A549 treated with AZD9567 at 1 μM for 4 hours (cell line): ENCODE results near the gene SLC6A16. TPM values are rescaled to one million over a fixed set of nuclear protein-coding genes. Genes with fewer than 3 reads are reported as not detected.

ENCODE experiments used
- total RNA-seq: library from RNA; stranded (reverse); fragments of 200-300 nt; extraction: Qiagen RNA extraction; gene quantifications from 5 replicates; pipeline ENCODE4 v1.2.3, GENCODE V29; 2022; ENCODE audit not compliant: insufficient read depth

The SLC6A16 gene
- total RNA-seq: 1.4 to 2.0 TPM (median 1.4 TPM) in 4 of 5 replicates, not detected in the other

DNA sequence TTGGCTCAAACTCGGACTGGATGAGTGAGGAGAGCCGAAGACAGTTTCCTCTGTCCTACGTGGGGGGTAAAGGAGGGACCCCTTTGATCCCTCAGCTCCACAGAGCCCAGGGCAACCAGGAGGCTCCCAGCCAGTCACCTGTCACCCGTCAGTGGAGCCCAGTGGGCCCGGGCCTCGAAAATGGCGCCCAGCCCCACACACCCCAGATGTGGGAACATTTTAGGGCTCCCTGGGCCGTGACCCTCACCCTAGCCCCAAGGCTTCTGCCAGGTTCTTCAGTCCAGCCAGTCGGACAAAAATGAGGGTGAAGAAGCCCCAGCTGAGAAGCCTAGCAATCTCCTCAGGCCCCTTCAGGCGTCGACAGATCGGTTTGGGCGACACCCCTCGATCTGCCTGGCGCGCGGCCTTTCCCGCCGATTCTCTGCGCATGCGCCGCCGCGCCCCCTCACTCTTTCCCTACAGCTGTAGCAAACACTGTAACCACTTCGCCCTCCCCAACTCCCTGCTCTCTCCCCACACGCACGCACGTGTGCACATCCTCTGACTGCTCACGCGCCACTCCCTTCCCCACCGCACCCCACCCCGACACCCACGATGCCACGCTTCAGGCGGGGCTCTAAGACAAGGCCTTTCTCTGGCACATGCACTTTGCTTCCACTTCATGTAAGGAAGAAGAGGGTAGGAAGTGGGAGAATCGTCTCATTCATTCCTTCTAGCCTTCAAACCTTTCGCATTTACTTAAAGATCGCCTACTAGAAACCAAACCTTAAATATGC lies at the start of gene SLC6A16:
Gene SLC6A16, minus strand, starts transcription at position 391 of the 776 bp plus-strand sequence. CDS start 13,844 bp downstream, outside the sequence.

DNA sequence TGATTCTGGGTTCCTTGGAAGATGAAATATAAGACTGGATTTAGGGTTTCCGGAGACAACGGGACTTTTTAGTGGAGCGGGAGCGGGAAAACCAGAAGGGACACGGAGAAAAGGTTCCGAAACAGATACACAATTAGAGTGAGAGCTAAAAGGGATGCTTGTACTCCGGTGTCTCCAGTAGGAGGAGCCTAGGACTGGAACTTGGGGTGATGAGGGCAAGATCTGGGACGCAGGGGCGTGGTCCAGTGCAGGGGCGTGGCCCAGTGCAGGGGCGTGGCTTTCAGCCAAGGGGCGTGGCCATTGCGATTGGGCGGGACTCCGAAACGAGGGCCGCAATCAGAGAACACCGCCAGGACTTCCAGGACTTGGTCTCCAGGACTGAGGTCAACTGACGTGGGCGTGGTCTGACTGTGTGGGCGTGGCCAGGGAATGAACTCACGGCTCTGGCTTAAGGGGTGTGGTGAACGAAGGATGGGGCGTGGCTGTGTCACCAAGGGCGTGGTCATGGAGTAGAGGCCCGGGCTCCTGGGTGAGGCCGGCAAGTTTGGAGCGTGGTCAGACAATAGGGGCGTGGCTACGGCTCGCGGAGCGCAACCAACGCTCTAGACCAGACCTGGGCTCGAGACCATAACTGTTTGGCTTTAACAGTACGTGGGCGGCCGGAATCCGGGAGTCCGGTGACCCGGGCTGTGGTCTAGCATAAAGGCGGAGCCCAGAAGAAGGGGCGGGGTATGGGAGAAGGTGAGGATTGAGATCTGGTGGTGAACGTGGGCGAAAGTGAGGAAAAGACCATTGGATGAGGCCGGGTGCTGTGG lies 38.5 kb upstream of the SLC6A16 start, which contains the start of gene DKKL1:
Gene DKKL1, plus strand, starts transcription at position 610 of the 815 bp plus-strand sequence. Its CDS starts 122 bp downstream, at position 732.

DNA sequence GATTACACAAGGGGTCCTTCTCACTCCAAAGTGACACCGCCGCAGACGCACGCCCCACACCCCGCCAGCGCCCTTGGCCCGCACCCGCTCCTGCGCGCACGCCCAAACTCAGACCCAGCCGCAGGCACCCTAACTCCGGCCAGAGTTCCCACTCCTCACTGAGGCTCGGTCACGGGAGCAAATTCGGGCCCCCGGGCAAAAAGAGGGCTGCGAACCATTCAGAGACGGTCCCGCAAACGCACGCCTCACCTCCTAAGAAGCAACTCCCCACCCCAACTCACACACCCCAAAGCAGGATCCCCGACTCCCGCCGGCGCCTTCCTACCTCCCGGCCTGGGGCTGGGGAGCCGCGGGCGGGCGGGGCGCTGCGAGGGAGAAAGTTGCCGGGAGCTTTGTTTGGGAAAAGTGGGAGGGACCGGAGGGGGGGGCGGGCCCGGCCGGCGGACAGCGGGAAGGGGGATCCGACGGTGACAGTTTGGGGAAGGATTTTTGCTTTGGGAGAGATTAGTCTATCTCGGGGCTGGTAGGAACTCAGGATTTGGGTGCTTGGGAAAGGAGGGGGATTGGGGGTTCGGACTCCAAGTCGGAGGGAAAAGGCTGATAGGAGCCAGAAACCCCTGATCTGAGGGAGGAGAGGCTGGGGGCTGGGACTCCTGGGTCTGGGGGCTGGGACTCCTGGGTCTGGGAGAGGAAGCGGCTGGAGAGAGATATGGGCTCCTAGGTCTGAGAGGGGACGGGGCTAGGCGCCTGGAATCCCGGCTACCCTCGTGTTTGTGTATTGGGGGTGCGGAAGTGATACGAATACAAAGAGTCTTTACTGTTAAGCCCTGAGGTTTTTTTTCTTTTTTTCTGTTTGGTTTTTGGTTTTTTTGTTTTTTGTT lies 37.3 kb upstream of the SLC6A16 start, which contains the start of gene TEAD2:
Gene TEAD2, minus strand, starts transcription at position 369 of the 881 bp plus-strand sequence. CDS start 2,341 bp downstream, outside the sequence.

DNA sequence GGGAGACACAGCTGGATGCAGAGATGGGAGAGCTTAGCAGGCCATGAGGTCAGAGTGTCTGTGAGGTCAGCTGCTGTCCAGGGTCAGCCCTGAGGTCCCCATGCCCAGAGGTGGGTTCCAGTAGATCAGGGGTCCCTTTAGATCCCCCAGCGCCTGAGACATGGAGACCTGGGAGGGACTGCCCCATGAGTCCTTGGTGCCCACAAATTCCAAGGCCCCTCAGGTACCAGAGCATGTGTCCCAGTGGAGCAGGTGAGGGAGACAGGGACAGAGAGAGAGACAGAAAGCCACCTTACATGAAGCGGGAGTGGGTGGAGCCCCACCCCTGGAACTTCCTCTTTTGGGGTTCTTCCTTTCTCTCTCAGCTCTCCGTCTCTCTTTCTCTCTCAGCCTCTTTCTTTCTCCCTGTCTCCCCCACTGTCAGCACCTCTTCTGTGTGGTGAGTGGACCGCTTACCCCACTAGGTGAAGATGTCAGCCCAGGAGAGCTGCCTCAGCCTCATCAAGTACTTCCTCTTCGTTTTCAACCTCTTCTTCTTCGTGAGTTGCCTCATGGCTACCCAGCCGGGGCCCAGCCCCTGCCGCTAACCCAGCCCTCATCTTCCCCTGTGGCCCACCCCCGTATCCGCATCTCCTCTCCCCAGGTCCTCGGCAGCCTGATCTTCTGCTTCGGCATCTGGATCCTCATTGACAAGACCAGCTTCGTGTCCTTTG lies 10.2 kb upstream of the SLC6A16 start, which contains the start of gene CD37:
Gene CD37, plus strand, starts transcription at position 336 of the 713 bp plus-strand sequence. Its CDS starts 135 bp downstream, at position 471.

Other genes with a start within 250 kb of the SLC6A16 start
- gene SNRNP70, start 239.7 kb downstream of the SLC6A16 start, total RNA-seq: 321 to 348 TPM (median 341 TPM) in 5 replicates
- gene LIN7B, start 210.8 kb downstream of the SLC6A16 start, total RNA-seq: 5.5 to 9.1 TPM (median 6.9 TPM) in 5 replicates
- gene C19orf73, start 206.0 kb downstream of the SLC6A16 start, total RNA-seq: 1.2 to 2.0 TPM (median 1.8 TPM) in 4 of 5 replicates, not detected in the other
- 3.3 to 9.3 TPM (median 8.5 TPM) in 5 replicates for gene PPFIA3, start 205.6 kb downstream of the SLC6A16 start, total RNA-seq
- not detected in 5 replicates for gene HRC, start 169.8 kb downstream of the SLC6A16 start, total RNA-seq
- gene TRPM4, start 167.4 kb downstream of the SLC6A16 start, total RNA-seq: 6.2 to 11.3 TPM (median 9.7 TPM) in 5 replicates
- gene CD37, start 10.2 kb upstream of the SLC6A16 start, total RNA-seq: not detected in 5 replicates
- gene TEAD2, start 37.2 kb upstream of the SLC6A16 start, total RNA-seq: 13.2 to 33.0 TPM (median 16.2 TPM) in 5 replicates
- gene DKKL1, start 38.7 kb upstream of the SLC6A16 start, total RNA-seq: 0.50 to 0.55 TPM (median 0.53 TPM) in 4 of 5 replicates, not detected in the other
- gene KASH5, start 63.1 kb upstream of the SLC6A16 start, total RNA-seq: 0.20 TPM in 1 of 5 replicates, not detected in the others
- not detected in 5 replicates for gene PTH2, start 98.2 kb upstream of the SLC6A16 start, total RNA-seq
- 0.12 to 0.19 TPM (median 0.15 TPM) in 4 of 5 replicates, not detected in the other for gene GFY, start 100.2 kb upstream of the SLC6A16 start, total RNA-seq
- gene SLC17A7, start 116.3 kb upstream of the SLC6A16 start, total RNA-seq: 0.63 to 3.0 TPM (median 0.82 TPM) in 5 replicates
- gene PIH1D1, start 126.6 kb upstream of the SLC6A16 start, total RNA-seq: 66.4 to 97.1 TPM (median 93.3 TPM) in 5 replicates
- 13.4 to 27.9 TPM (median 27.3 TPM) in 5 replicates for gene ALDH16A1, start 128.0 kb upstream of the SLC6A16 start, total RNA-seq
- 0.89 to 1.6 TPM (median 1.1 TPM) in 4 of 5 replicates, not detected in the other for gene FLT3LG, start 149.0 kb upstream of the SLC6A16 start, total RNA-seq
- 3,480 to 4,206 TPM (median 3,972 TPM) in 5 replicates for gene RPL13A, start 162.4 kb upstream of the SLC6A16 start, total RNA-seq
- 3,818 to 4,072 TPM (median 3,919 TPM) in 5 replicates for gene RPS11, start 171.2 kb upstream of the SLC6A16 start, total RNA-seq
- gene FCGRT, start 187.5 kb upstream of the SLC6A16 start, total RNA-seq: 22.8 to 30.5 TPM (median 30.2 TPM) in 5 replicates
- gene RCN3, start 202.8 kb upstream of the SLC6A16 start, total RNA-seq: 1.8 to 4.0 TPM (median 2.4 TPM) in 5 replicates